GM12872 (cell line): ENCODE measurements around the gene PPFIA2.

ENCODE experiments used
- TF ChIP-seq, protein P1 (sequence below): IDR thresholded peaks from 3 replicates; pipeline ENCODE4 v1.5.1; 2011; ENCODE audit warnings: low read depth, mild to moderate bottlenecking, low read length, moderate library complexity; ENCODE audit not compliant: insufficient read depth

Gene PPFIA2

DNA sequence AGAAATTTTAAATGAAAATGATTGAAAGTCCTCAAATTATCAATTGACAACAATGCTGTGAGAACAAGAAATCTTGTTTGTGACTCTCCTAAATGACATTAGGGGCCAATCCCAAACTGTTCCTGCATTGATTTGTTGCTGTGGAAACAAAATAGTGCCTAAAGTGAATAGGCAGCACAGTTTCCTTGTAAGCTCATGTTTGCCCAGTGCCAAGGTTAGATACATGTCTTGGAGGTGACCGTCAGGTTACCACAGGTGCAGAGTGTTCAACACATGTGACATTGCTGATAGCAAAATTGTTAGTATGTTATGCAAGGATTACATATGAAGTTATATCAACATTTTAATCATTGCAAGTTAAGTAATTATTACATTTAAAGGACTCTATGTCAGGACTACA lies 388.7 kb downstream of the PPFIA2 start:
- TF ChIP-seq, protein P1, sequence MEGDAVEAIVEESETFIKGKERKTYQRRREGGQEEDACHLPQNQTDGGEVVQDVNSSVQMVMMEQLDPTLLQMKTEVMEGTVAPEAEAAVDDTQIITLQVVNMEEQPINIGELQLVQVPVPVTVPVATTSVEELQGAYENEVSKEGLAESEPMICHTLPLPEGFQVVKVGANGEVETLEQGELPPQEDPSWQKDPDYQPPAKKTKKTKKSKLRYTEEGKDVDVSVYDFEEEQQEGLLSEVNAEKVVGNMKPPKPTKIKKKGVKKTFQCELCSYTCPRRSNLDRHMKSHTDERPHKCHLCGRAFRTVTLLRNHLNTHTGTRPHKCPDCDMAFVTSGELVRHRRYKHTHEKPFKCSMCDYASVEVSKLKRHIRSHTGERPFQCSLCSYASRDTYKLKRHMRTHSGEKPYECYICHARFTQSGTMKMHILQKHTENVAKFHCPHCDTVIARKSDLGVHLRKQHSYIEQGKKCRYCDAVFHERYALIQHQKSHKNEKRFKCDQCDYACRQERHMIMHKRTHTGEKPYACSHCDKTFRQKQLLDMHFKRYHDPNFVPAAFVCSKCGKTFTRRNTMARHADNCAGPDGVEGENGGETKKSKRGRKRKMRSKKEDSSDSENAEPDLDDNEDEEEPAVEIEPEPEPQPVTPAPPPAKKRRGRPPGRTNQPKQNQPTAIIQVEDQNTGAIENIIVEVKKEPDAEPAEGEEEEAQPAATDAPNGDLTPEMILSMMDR: no peak

DNA sequence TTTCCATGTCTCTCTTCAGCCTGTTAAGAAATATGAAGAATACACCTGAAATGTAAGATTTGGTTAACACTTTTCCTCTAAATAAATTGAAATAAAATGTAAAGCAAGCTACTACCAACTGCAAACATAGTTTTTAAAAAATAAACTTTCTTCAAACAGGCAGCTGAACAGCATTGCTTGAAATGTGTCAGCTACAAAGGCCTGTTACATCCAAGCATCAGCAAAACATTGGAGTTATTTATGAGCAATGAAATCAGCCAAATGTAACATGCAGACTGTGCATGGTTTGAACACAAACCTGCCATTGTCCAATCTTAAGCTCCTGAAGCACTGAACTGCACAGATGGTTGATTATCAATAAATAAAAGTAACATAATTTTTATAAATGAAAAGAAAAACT lies 390.0 kb downstream of the PPFIA2 start:
- TF ChIP-seq, protein P1: no peak

DNA sequence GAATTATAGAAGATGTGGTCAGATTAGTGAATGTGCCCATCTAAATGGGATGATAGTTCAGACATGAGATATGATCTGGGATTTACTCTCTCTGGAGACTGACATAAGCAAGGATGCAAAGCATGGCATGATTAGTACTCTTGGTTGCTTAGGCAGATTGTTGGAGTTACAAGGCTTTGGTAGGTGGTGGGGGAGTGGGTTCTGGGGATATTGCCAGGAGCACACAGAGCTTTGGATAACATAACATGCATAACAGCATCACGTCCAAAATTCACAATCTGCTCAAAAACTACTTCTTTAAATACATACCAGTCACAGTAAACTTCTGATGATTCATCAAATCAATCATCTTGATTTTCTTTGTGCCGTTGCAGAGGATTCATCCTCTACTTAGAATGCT lies 393.9 kb downstream of the PPFIA2 start:
- TF ChIP-seq, protein P1: no peak

DNA sequence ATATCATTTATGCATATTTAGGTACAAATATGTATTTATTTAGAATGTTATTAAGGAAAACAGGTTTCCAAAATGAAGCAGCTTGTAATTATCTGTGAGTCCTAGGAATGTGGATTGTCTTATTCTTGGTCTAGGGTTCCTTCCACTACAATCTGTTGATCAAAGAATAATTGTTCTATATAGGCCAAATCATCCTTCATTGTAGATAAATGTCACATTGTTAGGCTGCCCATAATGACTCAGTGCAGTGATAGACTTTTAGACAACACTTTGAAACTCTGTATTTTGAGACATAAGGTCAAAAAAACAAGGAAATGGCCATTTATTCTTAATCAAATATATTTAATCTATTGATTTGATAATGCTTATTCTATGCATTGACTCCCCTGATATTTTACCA lies 398.2 kb downstream of the PPFIA2 start:
- TF ChIP-seq, protein P1: no peak

DNA sequence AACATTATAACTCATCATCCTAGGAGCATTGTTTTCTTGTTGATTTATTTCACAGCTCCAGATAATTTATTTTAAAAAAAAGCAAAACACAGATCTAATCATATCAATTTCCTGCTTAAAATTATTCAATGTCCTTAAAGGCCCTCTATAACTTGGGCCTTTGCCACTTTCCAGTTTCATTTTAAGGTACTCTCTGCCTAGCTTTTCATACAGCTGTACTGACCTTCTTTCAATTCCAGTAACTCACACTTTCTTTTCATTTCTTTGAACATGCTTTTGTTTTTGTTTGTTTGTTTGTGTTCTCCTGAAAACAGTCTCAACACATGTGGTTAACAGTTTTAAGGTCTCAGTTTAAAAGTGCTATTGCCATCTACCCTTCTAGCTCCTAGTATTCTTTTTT lies 399.4 kb downstream of the PPFIA2 start:
- TF ChIP-seq, protein P1: no peak

DNA sequence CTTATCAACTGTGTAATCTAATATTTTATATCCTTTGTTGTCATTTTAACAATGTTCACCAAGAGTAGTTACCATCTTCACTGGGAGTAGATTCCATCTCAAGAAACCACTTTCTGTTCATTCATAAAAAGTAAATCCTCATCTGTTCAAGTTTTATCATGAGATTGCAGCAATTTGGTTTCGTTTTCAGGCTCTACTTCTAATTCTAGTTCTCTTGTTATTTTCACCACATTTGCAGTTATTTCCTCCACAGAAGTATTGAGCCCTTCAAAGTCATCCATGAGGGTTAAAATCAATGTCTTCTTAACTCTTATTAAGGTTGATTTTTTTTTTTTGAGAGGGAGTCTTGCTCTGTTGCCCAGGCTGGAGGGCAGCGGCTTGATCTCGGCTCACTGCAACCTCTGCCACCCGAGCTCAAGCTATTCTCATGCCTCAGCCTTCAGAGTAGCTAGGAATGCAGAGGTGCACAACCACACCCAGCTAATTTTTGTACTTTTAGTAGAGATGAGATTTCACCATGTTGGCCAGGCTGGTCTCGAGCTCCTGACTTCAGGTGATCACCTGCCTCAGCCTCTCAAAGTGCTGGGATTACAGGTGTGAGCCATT lies 404.7 kb downstream of the PPFIA2 start:
- TF ChIP-seq, protein P1: no peak

DNA sequence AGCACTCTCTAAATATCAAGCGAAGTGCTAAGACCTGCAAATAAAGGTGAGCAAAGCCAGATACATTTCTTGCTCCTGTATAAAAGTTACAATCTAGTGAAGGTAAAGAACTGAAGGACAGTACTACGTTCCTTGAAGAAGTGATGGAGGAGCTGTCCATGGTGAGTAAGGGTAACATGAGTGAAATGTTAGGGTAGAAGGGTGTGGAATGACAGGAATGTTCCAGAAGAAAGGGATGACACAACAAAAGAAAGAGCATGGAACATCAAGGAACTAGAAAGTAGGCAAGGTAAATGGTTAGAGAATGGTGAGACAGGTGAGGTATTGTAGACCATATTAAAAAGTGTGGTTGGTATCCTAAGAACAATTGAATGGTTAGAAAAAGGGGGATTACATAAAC lies 408.8 kb downstream of the PPFIA2 start:
- TF ChIP-seq, protein P1: no peak

DNA sequence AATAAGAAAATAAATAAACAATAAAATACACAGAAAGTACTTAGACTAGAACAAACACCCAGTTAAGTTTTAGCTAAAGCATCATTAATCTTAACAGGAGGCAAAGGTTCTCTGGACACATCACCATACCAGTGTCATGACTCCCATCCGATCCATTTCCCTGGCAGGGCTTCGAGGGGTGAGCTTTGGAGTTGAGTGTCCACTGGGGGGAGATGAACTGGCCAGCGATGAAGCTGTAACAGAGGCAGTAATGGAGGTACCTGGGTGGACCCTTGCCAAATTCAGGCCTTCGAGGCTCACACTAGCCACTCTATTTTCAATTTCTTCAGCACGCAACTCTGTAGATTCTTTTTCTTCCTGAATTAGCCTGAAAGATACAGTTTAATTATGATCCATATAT lies 411.7 kb downstream of the PPFIA2 start:
- TF ChIP-seq, protein P1: no peak
